ENCODE results near the gene RPUSD1.
"Not testable (repeated sequence)": the region's sequence is repeated elsewhere in the genome, so short reads cannot be mapped to it uniquely, and the experiment has no call there.

RPUSD1 gene

DNA sequence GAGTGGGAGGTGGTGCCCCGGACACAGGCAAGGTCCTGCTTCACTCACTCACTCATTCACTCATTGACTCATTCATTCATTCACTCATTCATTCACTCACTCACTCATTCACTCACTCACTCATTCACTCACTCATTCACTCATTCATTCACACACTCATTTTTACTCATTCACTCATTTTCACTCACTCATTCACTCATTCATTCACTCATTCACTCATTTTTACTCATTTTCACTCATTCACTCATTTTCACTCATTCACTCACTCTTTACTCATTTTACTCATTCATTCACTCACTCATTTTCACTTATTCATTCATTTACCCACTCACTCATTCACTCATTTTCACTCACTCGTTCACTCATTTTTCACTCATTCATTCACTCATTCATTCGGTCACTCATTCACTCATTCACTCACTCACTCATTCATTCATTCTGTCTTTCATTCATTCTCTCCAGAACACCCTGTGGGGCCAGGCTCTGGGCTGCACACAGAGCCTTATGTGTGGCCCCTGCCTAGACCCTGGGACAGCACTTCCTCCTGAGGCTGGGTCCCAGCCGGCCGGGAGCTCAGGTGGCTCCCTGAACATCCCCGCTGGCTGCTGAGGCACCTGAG is 9.2 kb downstream of the RPUSD1 start:
- in situ Hi-C loops (cut with MboI; ENCODE audit: low pct_unique_long_range_greater_than_20kb, low sequenced_read_pairs, unreplicated experiment) = no loop called here

DNA sequence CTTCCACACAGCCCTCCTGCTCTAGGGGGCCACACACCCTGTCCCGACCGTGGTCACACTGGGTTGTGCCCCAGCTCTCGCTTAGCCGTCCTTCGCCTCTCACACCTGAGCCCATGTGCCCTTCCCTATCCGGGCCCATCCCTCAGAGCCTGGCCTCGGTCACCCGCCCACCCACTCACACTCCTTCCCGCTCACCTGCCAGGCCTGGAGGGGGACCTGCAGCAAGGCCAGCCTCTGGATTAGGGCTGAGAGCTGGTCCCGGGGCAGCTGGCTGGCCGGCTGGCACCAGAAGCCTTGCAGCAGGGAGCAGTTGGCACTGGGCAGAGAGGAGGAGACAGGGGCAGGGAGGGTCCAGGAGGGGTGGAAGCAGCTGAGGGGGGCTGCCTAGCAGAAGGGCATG is 9.7 kb downstream of the RPUSD1 start:
- in situ Hi-C loops (cut with MboI; ENCODE audit: low pct_unique_long_range_greater_than_20kb, low sequenced_read_pairs, unreplicated experiment) = no loop called here
- no peak for DNase-seq (ENCODE audit: low spot score)
- TF ChIP-seq, protein P1, sequence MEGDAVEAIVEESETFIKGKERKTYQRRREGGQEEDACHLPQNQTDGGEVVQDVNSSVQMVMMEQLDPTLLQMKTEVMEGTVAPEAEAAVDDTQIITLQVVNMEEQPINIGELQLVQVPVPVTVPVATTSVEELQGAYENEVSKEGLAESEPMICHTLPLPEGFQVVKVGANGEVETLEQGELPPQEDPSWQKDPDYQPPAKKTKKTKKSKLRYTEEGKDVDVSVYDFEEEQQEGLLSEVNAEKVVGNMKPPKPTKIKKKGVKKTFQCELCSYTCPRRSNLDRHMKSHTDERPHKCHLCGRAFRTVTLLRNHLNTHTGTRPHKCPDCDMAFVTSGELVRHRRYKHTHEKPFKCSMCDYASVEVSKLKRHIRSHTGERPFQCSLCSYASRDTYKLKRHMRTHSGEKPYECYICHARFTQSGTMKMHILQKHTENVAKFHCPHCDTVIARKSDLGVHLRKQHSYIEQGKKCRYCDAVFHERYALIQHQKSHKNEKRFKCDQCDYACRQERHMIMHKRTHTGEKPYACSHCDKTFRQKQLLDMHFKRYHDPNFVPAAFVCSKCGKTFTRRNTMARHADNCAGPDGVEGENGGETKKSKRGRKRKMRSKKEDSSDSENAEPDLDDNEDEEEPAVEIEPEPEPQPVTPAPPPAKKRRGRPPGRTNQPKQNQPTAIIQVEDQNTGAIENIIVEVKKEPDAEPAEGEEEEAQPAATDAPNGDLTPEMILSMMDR (IDR thresholded peaks at IDR 0.05; ENCODE audit: extremely low read depth, insufficient read depth, missing control alignments) = no peak

More for the DNA sequence above, 9.2 kb downstream of the RPUSD1 start:
- TF ChIP-seq, protein P1 (IDR thresholded peaks at IDR 0.05; ENCODE audit: extremely low read depth, insufficient read depth, missing control alignments) = no peak
- no peak for DNase-seq (ENCODE audit: low spot score)

DNA sequence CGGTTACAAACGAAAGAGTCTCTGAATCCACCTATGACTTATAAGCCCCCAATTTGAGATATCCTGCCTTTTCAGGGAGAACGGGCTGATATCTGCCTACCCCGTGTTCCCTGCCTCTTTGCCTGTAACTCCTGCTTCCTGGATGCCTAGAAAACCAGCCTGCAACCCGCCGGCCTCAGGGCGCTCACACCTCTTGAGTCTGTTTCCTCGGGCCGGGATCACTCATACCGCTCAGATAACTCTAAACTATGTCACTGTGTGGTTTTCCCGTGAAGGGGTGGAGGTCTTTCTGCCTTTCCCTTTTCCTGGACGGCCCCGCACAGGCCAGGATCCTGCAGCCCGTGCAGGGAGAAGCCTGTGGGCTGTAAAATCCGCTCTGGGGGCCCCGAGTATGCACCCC is 10.4 kb downstream of the RPUSD1 start:
- no peak for DNase-seq (ENCODE audit: low spot score)
- TF ChIP-seq, protein P1 (IDR thresholded peaks at IDR 0.05; ENCODE audit: extremely low read depth, insufficient read depth, missing control alignments) = no peak

DNA sequence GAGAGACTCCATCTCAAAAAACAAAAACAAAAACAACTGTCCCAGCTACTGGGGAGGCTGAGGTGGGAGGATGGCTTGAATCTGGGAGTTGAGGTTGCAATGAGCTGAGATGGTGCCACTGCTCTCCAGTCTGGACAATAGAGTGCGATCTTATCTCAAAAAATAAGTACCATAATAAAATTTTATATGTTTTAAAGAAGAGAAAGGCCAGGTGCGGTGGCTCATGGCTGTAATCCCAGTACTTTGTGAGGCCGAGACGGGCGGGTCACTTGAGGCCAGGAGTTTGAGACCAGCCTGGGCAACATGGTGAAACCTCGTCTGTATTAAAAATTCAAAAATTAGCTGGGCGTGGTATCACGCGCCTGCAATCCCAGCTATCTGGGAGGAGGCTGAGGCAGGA is 11.4 kb downstream of the RPUSD1 start:
- TF ChIP-seq, protein P1 (IDR thresholded peaks at IDR 0.05; ENCODE audit: extremely low read depth, insufficient read depth, missing control alignments) = no peak
- no peak for DNase-seq (ENCODE audit: low spot score)
- in situ Hi-C loops (cut with MboI; ENCODE audit: low pct_unique_long_range_greater_than_20kb, low sequenced_read_pairs, unreplicated experiment) = no loop called here

More for the DNA sequence above, 10.4 kb downstream of the RPUSD1 start:
- in situ Hi-C loops (cut with MboI; ENCODE audit: low pct_unique_long_range_greater_than_20kb, low sequenced_read_pairs, unreplicated experiment) = no loop called here

DNA sequence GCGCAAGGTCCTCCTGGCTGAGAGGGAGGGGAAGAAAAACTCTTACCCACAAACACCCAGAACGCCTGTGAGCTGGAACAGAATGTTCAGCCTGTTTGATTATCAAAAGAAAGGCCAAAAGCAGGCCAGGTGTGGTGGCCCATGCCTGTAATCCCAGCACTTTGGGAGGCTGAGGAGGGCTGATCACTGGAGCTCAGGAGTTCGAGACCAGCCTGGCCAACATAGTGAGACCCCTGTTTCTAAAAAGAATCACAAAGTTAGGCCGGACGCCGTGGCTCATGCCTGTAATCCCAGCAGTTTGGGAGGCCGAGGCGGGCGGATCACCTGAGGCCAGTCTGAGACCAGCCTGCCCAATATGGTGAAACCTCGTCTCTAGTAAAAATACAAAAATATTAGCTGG is 11.9 kb downstream of the RPUSD1 start:
- in situ Hi-C loops (cut with MboI; ENCODE audit: low pct_unique_long_range_greater_than_20kb, low sequenced_read_pairs, unreplicated experiment); DNase-seq (ENCODE audit: low spot score): not testable (repeated sequence)

DNA sequence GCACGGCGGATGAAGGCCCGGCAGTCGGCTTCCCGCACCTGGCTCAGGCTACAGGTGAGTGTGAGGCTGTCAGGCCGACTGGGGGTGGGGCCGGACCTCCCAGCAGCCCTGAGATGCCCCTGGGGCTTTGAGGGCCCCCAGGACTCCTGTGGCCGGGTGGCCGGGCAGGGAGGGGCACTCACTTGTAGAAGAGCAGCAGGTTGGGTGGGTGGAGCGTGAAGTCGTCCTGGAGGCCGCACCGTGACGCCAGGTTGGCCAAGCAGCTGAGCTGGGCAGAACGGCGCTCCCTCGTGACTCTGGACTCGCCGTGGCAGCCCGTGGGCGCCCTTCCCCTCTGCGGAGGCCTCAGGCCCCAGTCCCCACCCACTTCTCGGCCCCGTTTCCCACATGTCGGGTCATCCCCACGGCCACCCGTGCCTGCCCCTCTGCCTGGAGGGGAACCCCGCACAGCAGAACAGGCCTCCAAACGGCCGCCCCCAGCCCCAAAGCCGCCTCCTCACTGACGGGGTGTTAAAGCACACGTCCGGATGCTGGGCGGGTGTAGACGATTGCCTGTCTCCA is 12.9 kb downstream of the RPUSD1 start:
- in situ Hi-C loops (cut with MboI; ENCODE audit: low pct_unique_long_range_greater_than_20kb, low sequenced_read_pairs, unreplicated experiment) = no loop called here
- TF ChIP-seq, protein P1 (IDR thresholded peaks at IDR 0.05; ENCODE audit: extremely low read depth, insufficient read depth, missing control alignments) = no peak
- DNase-seq (ENCODE audit: low spot score) = no peak

DNA sequence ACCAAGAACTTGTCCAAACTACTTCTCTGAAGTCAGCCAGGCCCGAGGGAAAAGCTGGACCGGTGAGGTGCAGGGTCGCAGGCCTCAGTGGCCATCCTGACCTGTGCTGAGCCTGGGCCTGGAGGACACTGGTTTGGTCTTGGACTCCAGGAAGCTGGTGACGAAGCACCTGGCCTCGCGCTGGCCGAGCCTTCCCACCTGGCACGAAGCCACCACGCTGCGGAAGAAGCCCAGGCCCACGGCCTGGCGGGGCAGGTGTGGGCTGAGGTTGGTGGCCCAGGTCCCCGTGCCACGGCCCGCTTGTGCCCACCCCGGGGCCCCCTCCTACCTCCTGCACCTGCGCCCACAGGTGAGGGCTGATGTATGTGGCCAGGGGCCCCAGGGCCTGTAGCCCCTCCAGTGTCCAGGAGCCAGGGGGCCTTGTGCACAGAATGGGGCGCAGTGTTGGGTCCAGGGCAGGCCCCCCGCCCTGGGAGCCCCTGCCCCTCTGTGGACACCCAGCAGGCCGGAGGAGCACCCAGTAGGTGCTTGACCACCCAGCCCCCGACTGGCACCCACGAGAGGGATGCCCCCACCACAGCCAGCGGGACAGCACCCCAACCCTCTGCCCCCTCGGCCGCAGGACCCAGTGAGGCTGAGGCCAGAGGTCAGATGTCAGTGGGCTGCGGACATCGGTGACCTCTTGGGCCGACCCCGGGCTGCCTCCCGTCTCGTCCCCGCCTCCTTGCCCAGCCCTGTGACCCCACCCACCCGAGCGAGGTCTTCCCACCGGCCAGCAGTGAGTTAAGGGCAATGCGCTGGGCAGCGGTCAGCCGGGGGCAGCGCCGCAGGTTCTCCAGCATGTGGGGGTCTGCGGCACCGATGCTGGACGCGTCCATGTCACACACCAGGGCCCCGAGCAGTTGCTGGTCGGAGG is 13.8 kb downstream of the RPUSD1 start:
- TF ChIP-seq, protein P1 (IDR thresholded peaks at IDR 0.05; ENCODE audit: extremely low read depth, insufficient read depth, missing control alignments) = no peak
- no peak for DNase-seq (ENCODE audit: low spot score)
- in situ Hi-C loops (cut with MboI; ENCODE audit: low pct_unique_long_range_greater_than_20kb, low sequenced_read_pairs, unreplicated experiment) = no loop called here

Data from GM13977 (cell line).